PC-3 (cell line): Measurements from ENCODE around the gene NUDT3.

Source experiments
- CTCF ChIP-seq: fragments of 300-600 bp; sonication (generic); conservative IDR thresholded peaks from 2 replicates; pipeline ENCODE4 v1.5.1; 2017; ENCODE audit warnings: antibody characterized with exemption, low read depth, mild to moderate bottlenecking, low read length
- EZH2phosphoT487 ChIP-seq: fragments of 300-600 bp; sonication (generic); IDR thresholded peaks from 2 replicates; pipeline ENCODE4 v1.6.1; 2018; ENCODE audit warnings: mild to moderate bottlenecking, antibody characterized with exemption, low read length, borderline replicate concordance

- TF ChIP-seq CTCF, result no peak
- TF ChIP-seq EZH2phosphoT487, result no peak
These were observed 103.9 kb downstream of the NUDT3 start for GRCh38 chr6:34288581-34288980.
